ENCODE data around the gene ZNF518B.
A peak's percentile ranks its signal among the peaks of the same experiment; 100 is the strongest.

Gene ZNF518B

GRCh38 chr4:10480616-10481015, 23.4 kb upstream of the ZNF518B start:
- no peak overlapping the region for H3K4me3 Mint-ChIP-seq
- no peaks in the 10 kb centered on the region for H3K9me3 Mint-ChIP-seq
- no peak overlapping the region for H3K27ac Mint-ChIP-seq
- no peaks in the 10 kb centered on the region for H3K36me3 Mint-ChIP-seq (ENCODE audit: low read depth)
- peaks cover 3% of the 10 kb centered on the region for H3K27me3 Mint-ChIP-seq (ENCODE audit: low read depth)
- no peak for TF ChIP-seq CTCF (IDR thresholded peaks at IDR 0.05; ENCODE audit: unreplicated experiment in 3 of 3)
- H3K4me1 Mint-ChIP-seq, result no peaks in the 10 kb centered on the region

GRCh38 chr4:10478621-10479020, 21.4 kb upstream of the ZNF518B start:
- peaks cover 3% of the 10 kb centered on the region for H3K27me3 Mint-ChIP-seq (ENCODE audit: low read depth)
- no peak overlapping the region for H3K27ac Mint-ChIP-seq
- H3K36me3 Mint-ChIP-seq (ENCODE audit: low read depth), result no peaks in the 10 kb centered on the region
- H3K4me1 Mint-ChIP-seq, result no peaks in the 10 kb centered on the region
- no peak for TF ChIP-seq CTCF (IDR thresholded peaks at IDR 0.05; ENCODE audit: unreplicated experiment in 3 of 3)
- no peak overlapping the region for H3K4me3 Mint-ChIP-seq
- no peaks in the 10 kb centered on the region for H3K9me3 Mint-ChIP-seq

GRCh38 chr4:10470505-10470904, 13.3 kb upstream of the ZNF518B start:
- Mint-ChIP-seq H3K27me3 (ENCODE audit: low read depth) (no peaks in the 10 kb centered on the region), H3K4me3 (no peak overlapping the region), H3K4me1 (no peaks in the 10 kb centered on the region), H3K9me3 (no peaks in the 10 kb centered on the region), H3K36me3 (ENCODE audit: low read depth) (no peaks in the 10 kb centered on the region), H3K27ac (no peak overlapping the region)
- TF ChIP-seq CTCF (IDR thresholded peaks at IDR 0.05; ENCODE audit: unreplicated experiment in 3 of 3), result no peak

- H3K27me3 Mint-ChIP-seq (ENCODE audit: low read depth), result peaks cover 31% of the 10 kb centered on the region
- no peak overlapping the region for H3K27ac Mint-ChIP-seq
- no peak overlapping the region for H3K4me3 Mint-ChIP-seq
- H3K9me3 Mint-ChIP-seq, result peaks cover 12% of the 10 kb centered on the region
- H3K36me3 Mint-ChIP-seq (ENCODE audit: low read depth), result no peaks in the 10 kb centered on the region
- no peak for TF ChIP-seq CTCF (IDR thresholded peaks at IDR 0.05; ENCODE audit: unreplicated experiment in 3 of 3)
- H3K4me1 Mint-ChIP-seq, result no peaks in the 10 kb centered on the region
Observed at GRCh38 chr4:10466161-10466560, 8.9 kb upstream of the ZNF518B start.

- no peak overlapping the region for H3K27ac Mint-ChIP-seq
- TF ChIP-seq CTCF (IDR thresholded peaks at IDR 0.05; ENCODE audit: unreplicated experiment in 3 of 3), result no peak
- H3K36me3 Mint-ChIP-seq (ENCODE audit: low read depth), result peaks cover 5% of the 10 kb centered on the region
- no peaks in the 10 kb centered on the region for H3K4me1 Mint-ChIP-seq
- H3K9me3 Mint-ChIP-seq, result peaks cover 28% of the 10 kb centered on the region
- H3K4me3 Mint-ChIP-seq, result no peak overlapping the region
- H3K27me3 Mint-ChIP-seq (ENCODE audit: low read depth), result peaks cover 56% of the 10 kb centered on the region
Observed at GRCh38 chr4:10462876-10463275, 5.7 kb upstream of the ZNF518B start.

GRCh38 chr4:10461850-10462400, 4.7 kb upstream of the ZNF518B start:
- peaks cover 61% of the 10 kb centered on the region for H3K27me3 Mint-ChIP-seq (ENCODE audit: low read depth)
- no peak for TF ChIP-seq CTCF (IDR thresholded peaks at IDR 0.05; ENCODE audit: unreplicated experiment in 3 of 3)
- H3K36me3 Mint-ChIP-seq (ENCODE audit: low read depth), result peaks cover 7% of the 10 kb centered on the region
- no peaks in the 10 kb centered on the region for H3K4me1 Mint-ChIP-seq
- peak overlapping the region; percentile 75 to 84 (median 83) for H3K4me3 Mint-ChIP-seq
- no peak overlapping the region for H3K27ac Mint-ChIP-seq
- H3K9me3 Mint-ChIP-seq, result peaks cover 30% of the 10 kb centered on the region
